ENCODE results near the gene MRPL24.
"Not testable (repeated sequence)": the region's sequence is repeated elsewhere in the genome, so short reads cannot be mapped to it uniquely, and the experiment has no call there.

Gene MRPL24

GRCh38 chr1:156740741-156741480 lies at the start of gene MRPL24:
Gene MRPL24, minus strand, starts transcription at chr1:156741088. Its CDS starts 2,384 bp downstream, at chr1:156738704.
- peak; percentile 94 for DNase-seq

GRCh38 chr1:156789621-156790318 lies 48.9 kb upstream of the MRPL24 start:
- no peak for DNase-seq

- DNase-seq = no peak
These were observed 47.2 kb upstream of the MRPL24 start for GRCh38 chr1:156788136-156788535.

- no peak for DNase-seq
These were observed 45.8 kb upstream of the MRPL24 start for GRCh38 chr1:156786640-156787039.

- no peak for DNase-seq
These were observed 44.6 kb upstream of the MRPL24 start for GRCh38 chr1:156785458-156785857.

- DNase-seq = no peak
These were observed 40.8 kb upstream of the MRPL24 start for GRCh38 chr1:156781585-156782186.

GRCh38 chr1:156777573-156777972 lies 36.7 kb upstream of the MRPL24 start:
- DNase-seq = no peak

GRCh38 chr1:156776942-156777341 lies 36.1 kb upstream of the MRPL24 start:
- DNase-seq = no peak

- DNase-seq = peak; percentile 36
These were observed 34.9 kb upstream of the MRPL24 start for GRCh38 chr1:156775799-156776198.

- no peak for DNase-seq
These were observed 32.7 kb upstream of the MRPL24 start for GRCh38 chr1:156773607-156774006.

- DNase-seq = no peak
These were observed 32.0 kb upstream of the MRPL24 start for GRCh38 chr1:156772728-156773497.

- no peak for DNase-seq
These were observed 31.3 kb upstream of the MRPL24 start for GRCh38 chr1:156772222-156772621.

- no peak for DNase-seq
These were observed 27.9 kb upstream of the MRPL24 start for GRCh38 chr1:156768610-156769295.

GRCh38 chr1:156767879-156768604 lies 27.2 kb upstream of the MRPL24 start:
- peak; percentile 49 for DNase-seq

- peak; percentile 95 for DNase-seq
These were observed 26.4 kb upstream of the MRPL24 start, which contains the start of gene PRCC for GRCh38 chr1:156767101-156767878. Gene PRCC, plus strand, starts transcription at chr1:156767535. Its CDS starts 237 bp downstream, at chr1:156767772.

GRCh38 chr1:156766298-156767100 lies 25.6 kb upstream of the MRPL24 start:
- DNase-seq = no peak

GRCh38 chr1:156765666-156766065 lies 24.8 kb upstream of the MRPL24 start:
- no peak for DNase-seq

- DNase-seq = not testable (repeated sequence)
These were observed 24.2 kb upstream of the MRPL24 start for GRCh38 chr1:156765136-156765535.

GRCh38 chr1:156760796-156761104 lies 19.9 kb upstream of the MRPL24 start:
- DNase-seq = no peak
